HCT116 (cell line): ENCODE results near the gene RGSL1.

Source experiments
- MAX ChIP-seq: IDR thresholded peaks from 2 replicates; pipeline ENCODE4 v1.6.1; 2012
- ZNF274 ChIP-seq: fragments of 200-500 bp; sonication (Bioruptor generic); IDR thresholded peaks from 2 replicates; pipeline ENCODE4 v1.6.1; 2014; ENCODE audit warnings: mild to moderate bottlenecking, low read depth, low read length, inconsistent platforms
- TF ChIP-seq, protein P1 (sequence below), 3 experiments: fragments of 200-600 bp in 1 of 3; sonication (generic) in 1 of 3; IDR thresholded peaks in 2 of 3; conservative IDR thresholded peaks in 1 of 3; 2 replicates each; pipeline ENCODE4 v1.5.1; 2012 to 2017; ENCODE audit warnings: low read depth in 2 of 3, low read length in 2 of 3, antibody characterized with exemption in 1 of 3, borderline replicate concordance in 1 of 3, control low read depth in 1 of 3, mild to moderate bottlenecking in 1 of 3, mixed read lengths in 1 of 3, mixed run types in 1 of 3, moderate library complexity in 1 of 3; ENCODE audit not compliant: insufficient read depth in 1 of 3

DNA sequence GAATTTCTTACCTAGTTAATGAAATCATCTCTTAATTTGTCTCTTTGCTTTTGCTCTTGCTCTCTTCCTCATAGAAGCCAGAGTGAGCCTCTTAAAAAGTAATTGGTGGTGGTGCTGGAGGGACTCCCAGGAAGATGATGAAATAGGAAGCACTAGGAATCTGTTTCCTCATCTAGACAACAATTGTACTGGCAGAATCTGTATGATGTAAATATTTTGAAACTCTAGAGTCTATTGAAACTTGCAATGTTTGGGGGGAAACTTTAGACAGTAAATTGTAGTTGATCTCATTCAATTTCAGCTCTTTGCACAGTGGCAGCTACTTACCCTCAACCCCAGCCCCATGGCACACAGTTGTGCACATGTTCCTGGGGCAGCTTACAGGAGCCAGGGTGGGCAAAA lies 10.6 kb downstream of the RGSL1 start:
- TF ChIP-seq, protein P1, sequence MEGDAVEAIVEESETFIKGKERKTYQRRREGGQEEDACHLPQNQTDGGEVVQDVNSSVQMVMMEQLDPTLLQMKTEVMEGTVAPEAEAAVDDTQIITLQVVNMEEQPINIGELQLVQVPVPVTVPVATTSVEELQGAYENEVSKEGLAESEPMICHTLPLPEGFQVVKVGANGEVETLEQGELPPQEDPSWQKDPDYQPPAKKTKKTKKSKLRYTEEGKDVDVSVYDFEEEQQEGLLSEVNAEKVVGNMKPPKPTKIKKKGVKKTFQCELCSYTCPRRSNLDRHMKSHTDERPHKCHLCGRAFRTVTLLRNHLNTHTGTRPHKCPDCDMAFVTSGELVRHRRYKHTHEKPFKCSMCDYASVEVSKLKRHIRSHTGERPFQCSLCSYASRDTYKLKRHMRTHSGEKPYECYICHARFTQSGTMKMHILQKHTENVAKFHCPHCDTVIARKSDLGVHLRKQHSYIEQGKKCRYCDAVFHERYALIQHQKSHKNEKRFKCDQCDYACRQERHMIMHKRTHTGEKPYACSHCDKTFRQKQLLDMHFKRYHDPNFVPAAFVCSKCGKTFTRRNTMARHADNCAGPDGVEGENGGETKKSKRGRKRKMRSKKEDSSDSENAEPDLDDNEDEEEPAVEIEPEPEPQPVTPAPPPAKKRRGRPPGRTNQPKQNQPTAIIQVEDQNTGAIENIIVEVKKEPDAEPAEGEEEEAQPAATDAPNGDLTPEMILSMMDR (IDR thresholded peaks at IDR 0.05 in 2 of 3, conservative IDR thresholded peaks at IDR 0.05 in 1 of 3; ENCODE audit: borderline replicate concordance in 1 of 3, insufficient read depth in 1 of 3, low read depth in 2 of 3, low read length in 2 of 3) = no peak
- no peak for TF ChIP-seq ZNF274
- TF ChIP-seq MAX = no peak
